Stimulated activated CD8-positive, alpha-beta memory T cell treated with anti-CD3 and anti-CD28 coated beads, Interleukin-12 subunit alpha, Interleukin-12 subunit beta, amount 100 ng/mL, for 24 hours (primary cell): ENCODE measurements around the gene MAP2K6.
"Not testable (repeated sequence)": the region's sequence is repeated elsewhere in the genome, so short reads cannot be mapped to it uniquely, and the experiment has no call there.

Experiments used
- DNase-seq: peaks from one replicate; pipeline ENCODE4 v3.0.0-alpha.2; 2020; ENCODE audit errors: extremely low read depth

Gene MAP2K6

GRCh38 chr17:69457603-69458002 is 43.1 kb downstream of the MAP2K6 start:
- DNase-seq, result no peak

GRCh38 chr17:69460963-69461922 is 46.7 kb downstream of the MAP2K6 start:
- DNase-seq, result no peak

DNA sequence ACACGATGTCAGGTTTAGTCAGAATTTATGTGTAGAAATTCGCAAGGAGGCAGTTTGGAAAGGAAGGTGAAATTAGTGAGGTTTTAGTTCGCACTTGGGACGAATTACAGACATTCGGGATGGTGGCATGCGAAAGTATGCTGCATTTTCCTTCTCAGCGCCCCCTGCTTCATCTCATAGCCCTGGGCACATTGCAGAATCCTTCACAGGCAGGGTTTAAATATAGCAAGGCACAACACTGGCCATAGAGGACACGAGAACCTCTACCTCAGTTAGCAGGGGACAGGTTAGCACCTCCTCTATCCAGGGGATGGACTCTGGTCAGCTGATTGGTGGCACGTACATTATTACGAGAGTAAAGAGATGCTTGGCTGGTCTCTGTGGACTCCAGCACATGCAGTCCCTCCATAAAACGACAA is 47.5 kb downstream of the MAP2K6 start:
- DNase-seq, result no peak

DNA sequence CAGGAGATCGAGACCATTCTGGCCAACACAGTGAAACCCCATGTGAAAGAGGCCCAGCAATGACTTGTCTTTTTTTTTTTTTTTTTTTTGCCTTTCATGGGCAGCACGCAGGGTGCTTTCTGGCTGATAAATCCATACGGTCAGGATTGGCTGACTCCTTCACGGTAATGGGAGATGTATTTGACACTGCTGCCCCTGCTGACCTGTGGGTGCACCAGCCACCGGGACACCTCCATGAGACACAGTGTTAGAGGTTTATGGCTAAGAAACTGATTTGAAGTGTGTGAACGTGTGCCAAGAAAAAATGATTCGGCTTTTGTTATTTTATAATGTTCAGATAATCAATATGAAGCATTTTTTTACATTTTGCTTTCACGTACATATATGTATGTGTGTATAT is 48.4 kb downstream of the MAP2K6 start:
- no peak for DNase-seq

GRCh38 chr17:69466451-69466850 is 52.0 kb downstream of the MAP2K6 start:
- DNase-seq, result no peak

GRCh38 chr17:69466905-69467667 is 52.6 kb downstream of the MAP2K6 start:
- DNase-seq, result no peak

GRCh38 chr17:69468207-69468606 is 53.7 kb downstream of the MAP2K6 start:
- DNase-seq, result no peak

DNA sequence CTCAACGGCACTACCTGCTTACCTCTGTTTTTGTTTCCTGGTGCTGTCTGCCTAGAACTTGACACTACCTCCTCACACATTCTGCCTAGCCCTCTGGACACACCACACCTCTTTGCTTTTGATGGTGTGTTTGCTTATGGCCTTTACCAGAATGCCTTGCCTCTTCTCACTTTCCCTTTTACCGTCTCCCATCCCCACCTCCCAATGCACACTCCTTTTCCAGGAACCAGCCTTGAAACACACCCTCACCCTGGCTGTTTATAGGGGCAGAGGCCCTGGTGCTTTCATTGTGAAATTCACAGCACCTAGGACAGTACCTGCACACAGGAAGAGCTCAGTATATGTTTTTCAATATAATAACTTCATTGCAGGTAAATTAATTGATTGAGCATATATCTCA is 56.2 kb downstream of the MAP2K6 start:
- DNase-seq, result no peak

GRCh38 chr17:69471406-69471805 is 56.9 kb downstream of the MAP2K6 start:
- DNase-seq, result no peak

DNA sequence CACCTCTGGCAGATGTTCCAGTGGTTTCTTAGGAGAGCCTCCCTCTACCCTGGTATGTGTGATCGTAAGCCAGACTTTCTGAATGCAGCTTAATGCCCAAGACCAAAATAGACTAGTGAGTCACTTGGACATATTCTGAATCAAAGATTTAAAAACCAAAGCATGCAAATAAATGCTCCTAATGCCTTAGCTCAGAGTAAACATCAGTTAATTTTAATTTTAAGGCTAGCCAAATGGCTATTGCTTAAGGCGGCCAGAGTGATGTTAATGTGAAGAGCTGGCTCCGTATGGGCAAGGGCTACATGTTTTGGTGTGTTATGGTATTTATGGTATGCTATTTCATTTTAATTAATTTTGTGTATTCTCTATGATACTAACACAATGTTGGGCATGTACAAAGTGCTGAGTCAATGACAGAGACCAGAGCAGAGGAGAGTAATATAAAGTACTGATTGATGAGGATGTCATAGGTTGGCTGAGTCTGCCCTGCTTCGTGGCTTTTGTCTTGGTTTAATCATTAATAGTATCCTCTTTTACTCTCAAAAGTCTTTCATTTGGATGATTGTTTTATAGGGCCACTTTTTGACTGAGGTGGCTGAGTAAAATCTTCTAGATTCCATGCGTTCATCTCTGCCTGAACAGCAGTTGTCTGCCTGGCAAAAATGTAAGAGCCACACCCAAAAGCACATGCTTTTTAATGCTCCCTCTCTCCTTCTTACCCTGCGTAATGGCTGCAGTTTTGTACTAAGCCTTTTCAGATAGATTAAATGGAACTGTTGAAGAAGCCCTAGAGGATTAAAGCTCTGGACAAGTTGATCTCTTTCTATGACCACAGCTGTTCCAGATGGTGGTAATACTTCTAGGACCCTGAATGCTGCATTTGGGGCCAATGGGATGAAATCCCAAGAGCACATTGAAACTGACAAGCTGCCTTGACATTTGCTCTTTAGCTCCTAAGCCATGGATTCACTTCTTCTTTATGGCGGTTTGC is 59.6 kb downstream of the MAP2K6 start:
- DNase-seq, result no peak

DNA sequence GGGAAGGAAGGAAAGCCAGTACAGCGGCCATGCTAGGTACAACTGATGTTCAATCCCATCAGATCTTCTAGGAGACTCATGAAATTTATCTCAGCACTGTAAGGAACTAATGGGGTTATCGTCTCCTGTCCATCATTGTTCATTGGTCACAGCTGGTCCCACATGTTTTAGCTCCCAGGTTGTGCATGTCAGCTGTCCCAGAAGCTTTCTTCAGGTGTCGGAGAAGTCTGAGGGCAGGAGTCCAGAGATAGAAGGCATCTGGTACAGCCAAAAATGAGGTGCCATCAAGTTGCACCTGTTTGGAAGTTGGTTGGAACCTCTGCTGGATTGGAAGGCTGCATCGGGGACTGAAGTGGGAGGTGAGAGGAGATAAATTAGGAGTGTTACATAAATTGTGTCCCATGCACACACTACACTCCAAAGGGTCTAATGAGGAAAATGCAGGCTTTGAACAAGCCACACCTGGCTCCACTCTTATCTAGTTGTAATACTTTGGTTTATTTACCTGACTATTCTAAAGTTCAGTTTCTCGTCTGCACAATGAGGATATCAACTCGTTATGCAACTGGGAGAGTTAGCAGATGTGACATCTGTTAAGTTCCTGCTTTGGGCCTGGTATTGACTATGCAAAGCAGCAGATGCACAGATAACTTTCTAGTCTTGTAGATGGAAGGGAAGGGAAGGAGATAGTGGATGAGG is 62.9 kb downstream of the MAP2K6 start:
- no peak for DNase-seq

DNA sequence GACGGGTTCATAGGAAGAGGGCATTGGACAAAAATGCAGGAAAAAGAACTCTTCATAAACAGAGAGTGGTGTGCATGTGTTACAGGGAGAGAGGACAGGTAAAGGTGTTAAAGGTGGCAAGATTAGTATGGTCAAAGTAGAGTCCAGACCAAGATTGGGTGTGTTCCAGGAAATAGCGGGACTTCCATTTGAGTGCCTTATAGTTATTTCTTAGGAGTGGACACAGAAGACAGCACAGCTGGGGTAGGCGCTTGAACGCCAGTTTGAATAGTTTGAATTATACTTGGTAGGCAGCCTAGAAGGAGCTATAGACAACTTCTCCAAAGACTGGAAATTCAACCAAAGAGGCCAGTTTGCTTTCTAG is 63.4 kb downstream of the MAP2K6 start:
- no peak for DNase-seq

DNA sequence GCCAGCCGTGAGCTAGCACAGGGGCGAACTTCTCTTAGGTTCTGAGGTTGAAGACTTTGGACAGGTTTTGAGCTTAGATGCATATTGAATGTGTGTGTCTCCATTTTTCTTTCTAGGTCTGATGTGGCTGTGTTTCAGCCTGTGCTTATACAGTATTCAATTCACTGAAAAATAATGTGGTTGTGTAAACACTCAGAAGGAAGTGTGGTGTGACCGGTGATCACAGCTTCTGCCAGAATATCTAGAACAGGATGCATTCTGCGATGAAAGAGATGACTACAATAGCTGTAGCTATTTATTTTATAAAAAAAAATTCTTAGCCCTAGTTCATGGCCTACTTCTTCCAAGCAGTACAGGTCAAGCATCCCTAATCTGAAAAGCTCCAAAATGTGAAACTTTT is 64.4 kb downstream of the MAP2K6 start:
- DNase-seq, result no peak

- not testable (repeated sequence) for DNase-seq
Observed at GRCh38 chr17:69479756-69480155, 65.3 kb downstream of the MAP2K6 start.

DNA sequence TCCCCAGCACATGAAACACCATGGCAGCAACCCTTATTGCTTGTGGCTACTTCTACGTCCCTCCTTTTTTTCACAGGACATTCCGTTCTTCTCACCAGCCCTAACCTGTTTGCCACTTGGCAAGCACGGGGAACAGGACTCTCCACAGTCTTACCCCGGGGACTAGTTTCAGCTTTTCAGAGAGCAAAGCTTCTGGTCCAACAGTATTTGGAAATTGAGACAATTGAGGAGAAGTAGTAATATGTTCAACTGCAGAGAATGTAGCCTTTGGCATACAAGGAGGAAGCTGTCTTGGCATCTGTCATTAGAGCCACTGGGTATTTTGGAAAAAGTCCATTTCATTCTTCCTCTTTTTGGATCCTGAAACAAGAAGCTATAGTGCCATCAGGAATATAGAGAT is 65.7 kb downstream of the MAP2K6 start:
- DNase-seq, result no peak

GRCh38 chr17:69485251-69485661 is 70.8 kb downstream of the MAP2K6 start:
- DNase-seq, result no peak

DNA sequence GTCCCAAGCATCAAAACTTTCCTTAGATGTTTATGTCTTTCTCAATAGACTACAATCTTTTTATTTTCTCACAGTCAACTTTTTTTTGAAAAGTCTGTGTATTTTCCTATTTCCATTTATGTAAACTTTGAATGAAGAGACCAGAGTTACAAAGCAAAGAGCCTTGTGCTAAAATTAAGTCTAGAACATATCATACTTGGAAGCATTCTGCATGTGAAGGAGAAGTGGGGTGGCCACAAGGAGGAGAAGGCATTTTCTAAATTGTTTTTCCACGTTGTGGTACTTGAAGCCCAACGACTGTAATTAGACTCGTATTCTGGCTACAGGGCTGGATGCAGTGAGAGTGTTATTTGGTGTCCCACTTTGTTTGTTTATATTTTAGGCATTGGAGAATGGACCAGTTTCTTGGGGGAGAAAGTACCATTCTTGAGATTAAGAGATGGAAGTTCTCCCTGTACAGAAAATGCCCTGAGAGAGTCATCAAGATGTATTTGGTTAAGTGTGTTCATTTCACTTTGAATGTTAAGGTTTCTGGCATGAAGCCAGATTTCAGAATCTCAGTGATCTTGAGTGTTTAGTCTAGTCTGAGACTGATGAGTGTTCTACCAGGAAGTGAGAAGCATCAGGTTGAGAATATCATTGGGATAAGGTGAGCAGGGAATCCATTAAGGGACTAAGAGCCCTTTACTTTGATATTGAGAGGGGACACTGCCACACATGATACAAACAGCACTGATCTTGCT is 71.6 kb downstream of the MAP2K6 start:
- DNase-seq, result no peak

DNA sequence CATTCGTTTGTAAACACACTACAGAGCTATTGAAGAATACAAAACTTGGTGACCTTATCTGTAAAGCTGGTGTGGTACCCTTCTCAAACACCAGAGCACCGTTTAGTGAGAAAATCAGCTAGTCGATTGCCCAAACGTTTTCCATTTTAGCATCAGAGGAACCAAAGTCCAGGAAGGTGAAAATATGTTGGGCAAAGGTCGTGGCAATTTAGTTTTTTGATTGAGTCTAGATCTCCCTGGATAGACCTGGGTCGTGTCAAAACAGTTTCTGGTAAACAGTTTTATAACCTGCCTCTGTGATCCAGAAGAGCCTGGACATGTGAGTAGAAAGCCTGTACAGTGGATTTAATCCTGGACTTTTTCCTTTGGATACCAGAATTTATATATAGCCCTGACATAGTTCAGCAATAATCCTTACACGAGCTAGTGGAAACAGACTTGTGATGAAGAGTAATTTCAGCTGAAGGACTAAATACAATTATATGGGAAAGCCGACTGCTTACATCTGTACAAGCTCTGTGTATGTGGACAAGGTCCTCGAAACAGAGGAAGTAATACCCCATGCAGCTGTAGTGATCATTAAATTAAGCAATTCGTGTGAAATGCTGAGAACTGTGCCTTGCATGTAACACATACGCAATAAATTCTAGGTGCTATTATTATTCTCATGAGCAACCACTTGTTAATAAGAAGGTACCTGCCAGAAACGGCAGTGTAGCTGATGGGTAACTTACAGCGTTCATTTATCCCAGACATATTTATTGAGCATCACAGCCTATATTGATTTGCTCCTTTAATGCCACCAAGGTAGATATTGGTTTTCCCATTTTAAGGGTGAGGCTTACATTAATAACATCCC is 72.5 kb downstream of the MAP2K6 start:
- no peak for DNase-seq

GRCh38 chr17:69489313-69489712 is 74.8 kb downstream of the MAP2K6 start:
- no peak for DNase-seq
